ENCODE measurements around the gene SMURF1.

SMURF1 gene

DNA sequence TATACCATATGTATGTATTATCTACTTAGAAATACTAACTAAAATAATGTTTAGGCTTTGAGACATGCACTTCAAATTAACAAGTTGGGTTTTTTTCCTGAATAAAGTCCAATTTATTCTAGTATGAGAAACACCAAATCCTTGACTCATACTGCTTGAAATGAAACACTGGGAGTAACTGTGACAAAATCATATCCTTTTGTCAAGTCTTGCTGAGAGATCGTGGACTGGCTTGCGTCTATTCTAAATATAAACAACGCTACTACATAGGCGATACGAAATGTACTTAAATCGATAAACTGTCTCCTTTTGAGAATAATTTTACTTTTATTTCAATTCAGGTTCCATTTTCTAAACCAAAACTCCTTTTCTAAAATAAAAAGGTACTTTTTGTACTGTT lies 16.3 kb downstream of the SMURF1 start:
- no peak for DNase-seq (ENCODE audit: extremely low read depth, low read depth)
- TF ChIP-seq, protein P1, sequence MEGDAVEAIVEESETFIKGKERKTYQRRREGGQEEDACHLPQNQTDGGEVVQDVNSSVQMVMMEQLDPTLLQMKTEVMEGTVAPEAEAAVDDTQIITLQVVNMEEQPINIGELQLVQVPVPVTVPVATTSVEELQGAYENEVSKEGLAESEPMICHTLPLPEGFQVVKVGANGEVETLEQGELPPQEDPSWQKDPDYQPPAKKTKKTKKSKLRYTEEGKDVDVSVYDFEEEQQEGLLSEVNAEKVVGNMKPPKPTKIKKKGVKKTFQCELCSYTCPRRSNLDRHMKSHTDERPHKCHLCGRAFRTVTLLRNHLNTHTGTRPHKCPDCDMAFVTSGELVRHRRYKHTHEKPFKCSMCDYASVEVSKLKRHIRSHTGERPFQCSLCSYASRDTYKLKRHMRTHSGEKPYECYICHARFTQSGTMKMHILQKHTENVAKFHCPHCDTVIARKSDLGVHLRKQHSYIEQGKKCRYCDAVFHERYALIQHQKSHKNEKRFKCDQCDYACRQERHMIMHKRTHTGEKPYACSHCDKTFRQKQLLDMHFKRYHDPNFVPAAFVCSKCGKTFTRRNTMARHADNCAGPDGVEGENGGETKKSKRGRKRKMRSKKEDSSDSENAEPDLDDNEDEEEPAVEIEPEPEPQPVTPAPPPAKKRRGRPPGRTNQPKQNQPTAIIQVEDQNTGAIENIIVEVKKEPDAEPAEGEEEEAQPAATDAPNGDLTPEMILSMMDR (IDR thresholded peaks at IDR 0.05; ENCODE audit: low read depth, low read length) = no peak

DNA sequence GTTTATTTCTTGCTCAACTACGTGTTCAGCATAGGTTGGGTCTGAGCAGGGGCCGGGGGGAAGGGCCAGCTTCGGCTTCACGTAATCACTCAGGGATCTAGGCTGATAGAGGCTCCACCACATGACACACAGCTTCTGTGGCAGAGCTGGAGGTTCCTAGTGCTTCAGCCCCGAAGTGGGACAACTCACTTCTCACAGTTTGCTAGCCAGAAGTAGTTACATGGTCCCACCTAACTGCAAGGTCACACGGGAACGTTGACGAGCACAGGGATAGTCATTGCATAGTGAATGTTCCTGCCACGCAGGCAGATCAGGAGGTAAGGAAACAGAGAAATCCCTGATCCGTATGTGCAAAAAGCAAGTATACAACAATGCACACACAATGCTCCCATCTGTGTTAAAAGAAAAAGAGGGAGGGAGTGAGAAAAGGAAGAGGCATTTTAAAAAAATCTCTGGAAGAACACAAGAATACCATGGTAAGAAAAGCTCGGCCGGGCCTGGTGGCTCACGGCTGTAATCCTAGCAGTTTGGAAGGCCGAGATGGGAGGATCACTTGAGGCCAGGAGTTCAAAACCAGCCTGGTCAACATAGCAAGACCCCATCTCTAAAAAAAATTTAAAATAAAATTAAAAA lies 16.9 kb downstream of the SMURF1 start:
- TF ChIP-seq, protein P1 (IDR thresholded peaks at IDR 0.05; ENCODE audit: low read depth, low read length) = no peak
- no peak for DNase-seq (ENCODE audit: extremely low read depth, low read depth)

DNA sequence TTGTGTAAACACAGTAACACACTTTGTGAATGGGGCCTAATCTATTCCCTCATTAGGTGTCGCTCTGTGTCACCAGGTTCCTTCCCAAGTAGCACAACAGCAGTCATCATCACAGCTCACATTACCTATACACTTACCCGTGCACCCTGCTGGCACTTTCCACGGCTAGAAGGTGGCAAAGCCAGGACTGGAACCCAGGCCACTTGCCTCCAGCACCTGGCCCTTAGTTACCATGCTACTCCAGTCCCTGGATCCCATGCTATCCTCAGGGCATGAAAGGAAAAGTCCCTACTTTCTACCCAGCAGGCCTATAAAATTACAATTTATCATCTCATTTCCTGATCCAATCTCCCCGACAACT lies 18.4 kb downstream of the SMURF1 start:
- TF ChIP-seq, protein P1 (IDR thresholded peaks at IDR 0.05; ENCODE audit: low read depth, low read length) = no peak
- no peak for DNase-seq (ENCODE audit: extremely low read depth, low read depth)

DNA sequence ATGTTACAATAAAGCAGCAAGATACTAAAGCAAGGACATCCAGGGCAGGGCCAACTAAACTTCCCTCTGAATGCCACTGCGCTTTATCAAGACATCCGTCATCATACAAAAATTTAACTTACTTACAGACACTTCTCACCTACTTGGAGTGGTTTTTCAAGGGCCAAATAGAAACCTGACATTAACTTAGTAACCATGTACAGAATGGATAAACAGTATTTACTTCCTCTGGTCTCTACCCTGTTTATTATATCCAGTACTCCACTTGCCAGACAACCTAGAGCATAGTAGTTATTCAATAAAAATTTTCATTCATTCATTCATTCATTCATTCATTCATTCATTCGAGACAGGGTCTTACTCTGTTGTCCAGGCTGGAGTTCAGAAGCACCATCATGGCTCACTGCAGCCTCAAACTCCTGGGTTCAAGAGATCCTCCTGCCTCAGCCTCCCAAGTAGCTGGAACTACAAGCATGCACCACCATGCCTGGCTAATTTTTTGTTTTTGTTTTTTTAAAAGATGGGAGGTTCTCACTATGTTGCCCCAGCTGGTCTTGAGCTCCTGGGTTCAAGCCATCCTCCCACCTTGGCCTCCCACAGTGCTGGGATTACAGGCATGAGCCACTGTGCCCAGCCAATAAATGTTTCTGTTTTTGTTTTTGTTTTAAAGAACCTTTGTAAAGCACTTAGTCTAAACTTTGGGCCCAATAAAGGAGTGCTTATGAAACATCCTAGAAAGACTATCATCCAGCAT lies 19.0 kb downstream of the SMURF1 start:
- TF ChIP-seq, protein P1 (IDR thresholded peaks at IDR 0.05; ENCODE audit: low read depth, low read length) = no peak
- no peak for DNase-seq (ENCODE audit: extremely low read depth, low read depth)

DNA sequence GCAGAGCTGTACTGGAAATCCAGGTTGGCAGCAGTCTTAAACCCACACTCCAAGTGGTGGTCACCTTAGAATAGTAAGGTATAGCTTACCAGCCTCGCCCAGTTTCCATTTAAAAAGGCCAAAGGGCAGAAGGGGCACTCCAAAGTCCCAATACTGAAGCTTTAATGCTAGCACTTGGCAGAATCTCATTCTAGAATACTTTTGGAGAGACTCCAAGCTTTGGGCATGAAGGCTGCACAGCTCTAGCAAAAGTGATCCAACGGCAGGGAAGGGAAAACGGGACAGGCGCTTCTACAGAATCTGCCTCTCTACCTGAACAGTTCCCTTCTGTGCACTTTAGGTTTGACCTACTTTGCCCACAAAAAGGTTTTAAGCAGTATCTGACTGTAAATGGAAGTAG lies 19.7 kb downstream of the SMURF1 start:
- TF ChIP-seq, protein P1 (IDR thresholded peaks at IDR 0.05; ENCODE audit: low read depth, low read length) = no peak
- DNase-seq (ENCODE audit: extremely low read depth, low read depth) = no peak

DNA sequence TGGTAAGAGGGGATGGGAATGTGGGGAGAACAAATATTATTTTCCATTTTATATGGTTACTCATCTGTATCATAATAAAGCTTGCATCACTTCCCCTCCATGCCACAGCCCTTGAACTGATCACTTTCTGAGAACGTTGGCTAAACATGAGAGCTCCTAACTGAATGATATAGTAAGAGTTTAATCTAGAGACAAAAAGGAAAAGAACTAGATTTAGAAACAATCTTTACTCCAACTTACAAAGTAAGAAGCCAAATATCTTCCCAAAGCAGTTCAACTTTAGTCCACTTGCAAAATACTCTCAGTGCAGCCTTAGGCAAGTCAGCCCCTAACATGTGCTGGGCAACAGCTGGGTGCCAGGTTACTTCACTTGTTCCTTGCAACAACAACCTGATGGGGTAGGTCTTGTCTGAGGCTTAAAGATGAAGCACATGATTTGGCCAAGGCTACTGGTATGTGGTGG lies 20.3 kb downstream of the SMURF1 start:
- DNase-seq (ENCODE audit: extremely low read depth, low read depth) = no peak
- TF ChIP-seq, protein P1 (IDR thresholded peaks at IDR 0.05; ENCODE audit: low read depth, low read length) = no peak

DNA sequence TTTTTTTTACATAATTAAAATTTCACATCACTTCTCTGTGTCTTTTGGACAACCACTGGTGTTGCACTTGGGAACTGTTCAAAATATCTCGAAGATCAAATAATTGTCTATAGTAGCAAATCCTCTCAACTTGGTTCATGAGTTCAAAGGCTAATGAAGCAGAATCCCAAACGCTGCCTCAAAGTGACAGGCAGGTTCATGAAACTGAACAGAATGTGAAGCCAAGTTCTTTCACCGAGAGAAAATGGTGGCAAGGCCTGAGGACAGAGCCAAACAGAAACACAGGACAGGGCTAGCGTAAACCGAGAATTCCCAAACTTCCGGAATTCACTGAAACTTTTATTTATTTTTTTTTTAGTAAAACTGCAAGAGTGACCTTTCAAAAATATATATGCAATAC lies 21.1 kb downstream of the SMURF1 start:
- TF ChIP-seq, protein P1 (IDR thresholded peaks at IDR 0.05; ENCODE audit: low read depth, low read length) = no peak
- DNase-seq (ENCODE audit: extremely low read depth, low read depth) = no peak
